Neural cell (in vitro differentiated cells): Measurements from ENCODE around the gene PDLIM1. TPM values are rescaled to one million over a fixed set of nuclear protein-coding genes. Genes with fewer than 3 reads are reported as not detected.

ENCODE experiments used
- H2AFZ ChIP-seq: fragments of 200-600, 300-800 bp; sonication (generic), shearing (Covaris generic); 2 replicates; pipeline ENCODE4 v1.6.0; 2014; ENCODE audit warnings: low read depth, mild to moderate bottlenecking, antibody characterized with exemption, low read length, moderate library complexity
- H3F3A ChIP-seq: fragments of 200-600 bp; shearing (Covaris generic); 2 replicates; pipeline ENCODE4 v1.6.1; 2016; ENCODE audit warnings: mild to moderate bottlenecking, moderate library complexity, mixed read lengths, antibody characterized with exemption, low read length; ENCODE audit not compliant: insufficient read depth, poor library complexity, severe bottlenecking
- H3K27ac ChIP-seq: fragments of 200-600, 300-800 bp; sonication (generic), shearing (Covaris generic); 2 replicates; pipeline ENCODE4 v1.5.1; 2014; ENCODE audit warnings: mild to moderate bottlenecking, low read length, moderate library complexity
- H3K27me3 ChIP-seq: fragments of 300-800, 200-600 bp; sonication (generic), shearing (Covaris generic); 2 replicates; pipeline ENCODE4 v1.6.0; 2014; ENCODE audit warnings: mild to moderate bottlenecking, low read depth, low read length, moderate library complexity; ENCODE audit not compliant: insufficient read depth
- H3K36me3 ChIP-seq: fragments of 300-800, 200-600 bp; sonication (generic), shearing (Covaris generic); 2 replicates; pipeline ENCODE4 v1.5.1; 2014; ENCODE audit warnings: mild to moderate bottlenecking, antibody characterized with exemption, low read length, moderate library complexity; ENCODE audit not compliant: insufficient read depth
- H3K4me2 ChIP-seq: fragments of 300-800, 200-600 bp; sonication (generic), shearing (Covaris generic); 2 replicates; pipeline ENCODE4 v1.6.0; 2014; ENCODE audit warnings: mild to moderate bottlenecking, low read length
- H3K4me3 ChIP-seq: fragments of 300-800, 200-600 bp; sonication (generic), shearing (Covaris generic); 2 replicates; pipeline ENCODE4 v1.5.1; 2014; ENCODE audit warnings: mild to moderate bottlenecking, low read length, moderate library complexity
- H3K79me2 ChIP-seq: fragments of 200-600 bp; shearing (Covaris generic); replicated peaks from 2 replicates; pipeline ENCODE4 v1.6.0; 2014; ENCODE audit warnings: mild to moderate bottlenecking, low read length, moderate library complexity; ENCODE audit not compliant: insufficient read depth
- H3K9ac ChIP-seq: fragments of 300-800, 200-600 bp; sonication (generic), shearing (Covaris generic); 2 replicates; pipeline ENCODE4 v1.6.1; 2016; ENCODE audit warnings: mild to moderate bottlenecking, low read length, mixed read lengths
- H3K9me2 ChIP-seq: fragments of 200-600 bp; shearing (Covaris generic); 2 replicates; pipeline ENCODE4 v1.6.1; 2016; ENCODE audit warnings: mild to moderate bottlenecking, low read length, mixed read lengths; ENCODE audit not compliant: insufficient read depth
- H3K9me3 ChIP-seq: fragments of 200-600, 300-800 bp; sonication (generic), shearing (Covaris generic); 2 replicates; pipeline ENCODE4 v1.6.1; 2016; ENCODE audit warnings: mild to moderate bottlenecking, mixed run types, low read length, moderate library complexity, mixed read lengths
- H4K20me1 ChIP-seq: fragments of 200-600 bp; shearing (Covaris generic); 2 replicates; pipeline ENCODE4 v1.6.1; 2016; ENCODE audit warnings: mild to moderate bottlenecking, mixed run types; ENCODE audit not compliant: insufficient read depth
- EP300 ChIP-seq: fragments of 450-650 bp; conservative IDR thresholded peaks from 2 replicates; pipeline ENCODE4 v1.6.1; 2014; ENCODE audit warnings: antibody characterized with exemption, mild to moderate bottlenecking, moderate library complexity; ENCODE audit not compliant: poor library complexity, severe bottlenecking
- EZH2 ChIP-seq: fragments of 200-600, 300-800 bp; shearing (Covaris generic), sonication (generic); IDR thresholded peaks from 2 replicates; pipeline ENCODE4 v1.6.1; 2014; ENCODE audit warnings: antibody characterized with exemption, low read length, borderline replicate concordance, mild to moderate bottlenecking; ENCODE audit not compliant: insufficient read depth, poor library complexity, severe bottlenecking
- MXI1 ChIP-seq: fragments of 450-650 bp; conservative IDR thresholded peaks from 2 replicates; pipeline ENCODE4 v1.6.1; 2014; ENCODE audit warnings: antibody characterized with exemption, mild to moderate bottlenecking; ENCODE audit not compliant: poor library complexity, severe bottlenecking
- POLR2AphosphoS5 ChIP-seq: IDR thresholded peaks from 2 replicates; pipeline ENCODE4 v1.6.1; 2012
- RAD21 ChIP-seq: fragments of 450-650 bp; conservative IDR thresholded peaks from 2 replicates; pipeline ENCODE4 v1.6.1; 2014; ENCODE audit warnings: antibody characterized with exemption, mild to moderate bottlenecking, moderate library complexity
- REST ChIP-seq: IDR thresholded peaks from 2 replicates; pipeline ENCODE4 v1.6.1; 2012; ENCODE audit warnings: borderline replicate concordance
- SMC3 ChIP-seq: fragments of 450-650 bp; conservative IDR thresholded peaks from 2 replicates; pipeline ENCODE4 v1.6.1; 2014; ENCODE audit warnings: antibody characterized with exemption, mild to moderate bottlenecking, moderate library complexity; ENCODE audit not compliant: poor library complexity
- TAF1 ChIP-seq: IDR thresholded peaks from 2 replicates; pipeline ENCODE4 v1.6.1; 2012; ENCODE audit warnings: low read depth
- polyA plus RNA-seq: library from polyadenylated mRNA; depleted of rRNA; stranded (reverse); fragments of >200 nt; gene quantifications from 2 replicates; pipeline ENCODE4 v1.2.3, GENCODE V29; 2014
- TF ChIP-seq, protein P1 (sequence below): fragments of 450-650 bp; IDR thresholded peaks from 2 replicates; pipeline ENCODE4 v1.5.1; 2014; ENCODE audit warnings: antibody characterized with exemption, mild to moderate bottlenecking, moderate library complexity; ENCODE audit not compliant: poor library complexity, severe bottlenecking

The PDLIM1 gene
- polyA plus RNA-seq, 1 donor from 2014 or later = 1.0 TPM

- Histone ChIP-seq H3K27ac (no peak overlapping the region), H3K36me3 (no peaks in the 10 kb centered on the region), H3F3A (no peaks in the 10 kb centered on the region), H3K9me2 (no peaks in the 10 kb centered on the region), H3K4me3 (no peak overlapping the region), H3K9ac (no peak overlapping the region), H3K9me3 (no peaks in the 10 kb centered on the region), H3K79me2 (no peaks in the 10 kb centered on the region), H2AFZ (no peak overlapping the region), H3K4me2 (no peak overlapping the region), H3K27me3 (no peaks in the 10 kb centered on the region), H4K20me1 (no peaks in the 10 kb centered on the region)
- no peak for TF ChIP-seq EP300
- TF ChIP-seq SMC3 = no peak
- TF ChIP-seq EZH2 = no peak
- no peak for TF ChIP-seq POLR2AphosphoS5
- no peak for TF ChIP-seq REST
- TF ChIP-seq TAF1 = no peak
- no peak for TF ChIP-seq MXI1
- TF ChIP-seq, protein P1, sequence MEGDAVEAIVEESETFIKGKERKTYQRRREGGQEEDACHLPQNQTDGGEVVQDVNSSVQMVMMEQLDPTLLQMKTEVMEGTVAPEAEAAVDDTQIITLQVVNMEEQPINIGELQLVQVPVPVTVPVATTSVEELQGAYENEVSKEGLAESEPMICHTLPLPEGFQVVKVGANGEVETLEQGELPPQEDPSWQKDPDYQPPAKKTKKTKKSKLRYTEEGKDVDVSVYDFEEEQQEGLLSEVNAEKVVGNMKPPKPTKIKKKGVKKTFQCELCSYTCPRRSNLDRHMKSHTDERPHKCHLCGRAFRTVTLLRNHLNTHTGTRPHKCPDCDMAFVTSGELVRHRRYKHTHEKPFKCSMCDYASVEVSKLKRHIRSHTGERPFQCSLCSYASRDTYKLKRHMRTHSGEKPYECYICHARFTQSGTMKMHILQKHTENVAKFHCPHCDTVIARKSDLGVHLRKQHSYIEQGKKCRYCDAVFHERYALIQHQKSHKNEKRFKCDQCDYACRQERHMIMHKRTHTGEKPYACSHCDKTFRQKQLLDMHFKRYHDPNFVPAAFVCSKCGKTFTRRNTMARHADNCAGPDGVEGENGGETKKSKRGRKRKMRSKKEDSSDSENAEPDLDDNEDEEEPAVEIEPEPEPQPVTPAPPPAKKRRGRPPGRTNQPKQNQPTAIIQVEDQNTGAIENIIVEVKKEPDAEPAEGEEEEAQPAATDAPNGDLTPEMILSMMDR = no peak
- TF ChIP-seq RAD21 = no peak
Observed at GRCh38 chr10:95235676-95236067, 55.1 kb downstream of the PDLIM1 start.

GRCh38 chr10:95234951-95235350 lies 55.9 kb downstream of the PDLIM1 start:
- no peaks in the 10 kb centered on the region for H3K36me3 ChIP-seq
- TF ChIP-seq EP300 (no peak), POLR2AphosphoS5 (no peak), EZH2 (no peak), TAF1 (no peak), MXI1 (no peak)
- H4K20me1 ChIP-seq = no peaks in the 10 kb centered on the region
- no peak overlapping the region for H2AFZ ChIP-seq
- H3K79me2 ChIP-seq = no peaks in the 10 kb centered on the region
- no peak overlapping the region for H3K9ac ChIP-seq
- H3K4me2 ChIP-seq = no peak overlapping the region
- H3F3A ChIP-seq = no peaks in the 10 kb centered on the region
- no peak overlapping the region for H3K27ac ChIP-seq
- no peaks in the 10 kb centered on the region for H3K9me2 ChIP-seq
- no peak overlapping the region for H3K4me3 ChIP-seq
- no peaks in the 10 kb centered on the region for H3K9me3 ChIP-seq
- no peaks in the 10 kb centered on the region for H3K27me3 ChIP-seq
